Neuronal stem cell (in vitro differentiated cells): ENCODE measurements around the gene MYO3B.

Experiments used
- DNase-seq: peaks from one replicate; pipeline ENCODE4 v3.0.0-alpha.2; 2013; ENCODE audit warnings: low spot score
- H2AFZ ChIP-seq: one replicate; pipeline ENCODE4 v1.6.1; 2013; ENCODE audit warnings: mild to moderate bottlenecking, low read length, inconsistent platforms
- H2AK5ac ChIP-seq: 2 replicates; pipeline ENCODE4 v1.6.1; 2013; ENCODE audit warnings: low read depth, mild to moderate bottlenecking, inconsistent platforms, low read length, moderate library complexity, mixed read lengths
- H2BK120ac ChIP-seq: 2 replicates; pipeline ENCODE4 v1.6.1; 2013; ENCODE audit warnings: low read depth, mild to moderate bottlenecking, inconsistent platforms, low read length, moderate library complexity, mixed read lengths
- H2BK12ac ChIP-seq: one replicate; pipeline ENCODE4 v1.6.1; 2013; ENCODE audit warnings: low read length, inconsistent platforms
- H2BK15ac ChIP-seq: 2 replicates; pipeline ENCODE4 v1.6.1; 2013; ENCODE audit warnings: mild to moderate bottlenecking, low read length, inconsistent platforms, mixed read lengths
- H2BK5ac ChIP-seq: one replicate; pipeline ENCODE4 v1.6.1; 2013; ENCODE audit warnings: inconsistent platforms, mild to moderate bottlenecking, low read length, moderate library complexity
- H3K14ac ChIP-seq: one replicate; pipeline ENCODE4 v1.6.1; 2013; ENCODE audit warnings: low read length, inconsistent platforms
- H3K18ac ChIP-seq: 2 replicates; pipeline ENCODE4 v1.6.1; 2013; ENCODE audit warnings: low read length, inconsistent platforms
- H3K23ac ChIP-seq: 2 replicates; pipeline ENCODE4 v1.6.1; 2013; ENCODE audit warnings: low read depth, mild to moderate bottlenecking, mixed read lengths, low read length, inconsistent platforms; ENCODE audit not compliant: poor library complexity
- H3K27ac ChIP-seq: replicated peaks from 3 replicates; pipeline ENCODE4 v1.5.1; 2013; ENCODE audit warnings: low read length, inconsistent platforms
- H3K27me3 ChIP-seq, 3 experiments: 2 replicates each; pipeline ENCODE4 v1.6.1; 2013; ENCODE audit warnings: low read length in 3 of 3, mild to moderate bottlenecking in 2 of 3, inconsistent platforms in 1 of 3, low read depth in 1 of 3, mixed read lengths in 1 of 3, moderate library complexity in 1 of 3; ENCODE audit not compliant: control insufficient read depth in 3 of 3, insufficient read depth in 3 of 3
- H3K36me3 ChIP-seq, 2 donors: replicated peaks in 1 of 2; 2 replicates each; pipeline ENCODE4 v1.6.1; 2013; ENCODE audit warnings: low read length in 2 of 2; ENCODE audit not compliant: control insufficient read depth in 2 of 2, insufficient read depth in 2 of 2
- H3K4ac ChIP-seq: 2 replicates; pipeline ENCODE4 v1.6.1; 2013; ENCODE audit warnings: inconsistent platforms, mild to moderate bottlenecking, low read length, moderate library complexity
- H3K4me1 ChIP-seq, 2 donors: 1 replicate in 1 of 2; 2 replicates in 1 of 2; pipeline ENCODE4 v1.6.1; 2013; ENCODE audit warnings: low read length in 2 of 2, low read depth in 1 of 2; ENCODE audit not compliant: control insufficient read depth in 2 of 2, insufficient read depth in 1 of 2
- H3K4me2 ChIP-seq: one replicate; pipeline ENCODE4 v1.6.1; 2013; ENCODE audit warnings: mild to moderate bottlenecking, low read length, inconsistent platforms; ENCODE audit not compliant: insufficient read depth, poor library complexity, severe bottlenecking
- H3K4me3 ChIP-seq, 2 donors: 2 replicates each; pipeline ENCODE4 v1.5.1; 2013; ENCODE audit warnings: low read length in 2 of 2, mild to moderate bottlenecking in 2 of 2, inconsistent platforms in 1 of 2, moderate library complexity in 1 of 2
- H3K79me1 ChIP-seq: one replicate; pipeline ENCODE4 v1.6.1; 2013; ENCODE audit warnings: low read depth, mild to moderate bottlenecking, inconsistent platforms, low read length, moderate library complexity
- H3K9ac ChIP-seq: one replicate; pipeline ENCODE4 v1.6.1; 2013; ENCODE audit warnings: mild to moderate bottlenecking, low read depth, low read length, inconsistent platforms; ENCODE audit not compliant: poor library complexity
- H3K9me3 ChIP-seq, 2 donors: replicated peaks in 1 of 2; 2 replicates each; pipeline versions ENCODE3 to v1.6.1; 2013; ENCODE audit warnings: low read length in 2 of 2, mild to moderate bottlenecking in 2 of 2, inconsistent platforms in 1 of 2, low read depth in 1 of 2, mixed read lengths in 1 of 2, moderate library complexity in 1 of 2; ENCODE audit not compliant: control insufficient read depth in 2 of 2, insufficient read depth in 1 of 2
- H4K8ac ChIP-seq: one replicate; pipeline ENCODE4 v1.6.1; 2013; ENCODE audit warnings: low read depth, mild to moderate bottlenecking, inconsistent platforms, low read length, moderate library complexity
- H4K91ac ChIP-seq: one replicate; pipeline ENCODE4 v1.6.1; 2013; ENCODE audit warnings: low read length, low read depth, mild to moderate bottlenecking, inconsistent platforms; ENCODE audit not compliant: poor library complexity
- WGBS, 2 donors: extraction: QIAGEN DNeasy Blood & Tissue Kit; methylation state at CpG; one replicate each; pipeline ENCODE4 v1.1.7; 2013; ENCODE audit warnings: missing lambda C conversion rate in 2 of 2, mixed read lengths in 1 of 2; ENCODE audit not compliant: insufficient read length in 2 of 2, insufficient replicate concordance in 1 of 2; ENCODE audit errors: extremely low coverage in 2 of 2; 5-methylcytosine and 5-hydroxymethylcytosine counted together

Gene MYO3B

GRCh38 chr2:170310876-170311502 lies 133.0 kb downstream of the MYO3B start:
- Histone ChIP-seq H3K27ac (no peak overlapping the region), H2AFZ (no peak overlapping the region), H3K9ac (no peak overlapping the region), H4K8ac (no peak overlapping the region), H3K79me1 (no peaks in the 10 kb centered on the region), H3K9me3 (no peaks in the 10 kb centered on the region), H3K4me2 (no peak overlapping the region), H2BK15ac (no peak overlapping the region), H3K36me3 (no peaks in the 10 kb centered on the region), H2BK12ac (no peak overlapping the region), H2BK5ac (no peak overlapping the region), H2AK5ac (no peak overlapping the region), H2BK120ac (no peak overlapping the region), H3K27me3 (no peaks in the 10 kb centered on the region), H3K4me3 (no peak overlapping the region), H3K4ac (no peak overlapping the region), H3K4me1 (peaks cover 7 to 42% of the 10 kb centered on the region in 2 donors), H3K14ac (no peak overlapping the region), H3K18ac (no peak overlapping the region), H4K91ac (no peak overlapping the region), H3K23ac (no peak overlapping the region)
- no peak for DNase-seq
- no CpG with 5 or more reads among the region's 5 CpGs for WGBS, 2 donors

GRCh38 chr2:170313347-170313991 lies 135.5 kb downstream of the MYO3B start:
- Histone ChIP-seq H2BK12ac (no peak overlapping the region), H2AK5ac (no peak overlapping the region), H3K27me3 (no peaks in the 10 kb centered on the region), H3K4ac (no peak overlapping the region), H3K18ac (no peak overlapping the region), H3K27ac (peak overlapping the region; percentile 47), H4K8ac (no peak overlapping the region), H3K9ac (no peak overlapping the region), H3K9me3 (peaks cover 0 to 4% of the 10 kb centered on the region in 2 donors), H2BK15ac (no peak overlapping the region), H3K23ac (peak overlapping the region; percentile 39), H3K4me1 (peaks cover 7 to 35% of the 10 kb centered on the region in 2 donors), H2BK5ac (no peak overlapping the region), H2AFZ (peak overlapping the region; percentile 71), H3K14ac (no peak overlapping the region), H4K91ac (no peak overlapping the region), H2BK120ac (no peak overlapping the region), H3K4me3 (peak overlapping the region in 1 of 2 donors; percentile 4), H3K79me1 (no peaks in the 10 kb centered on the region), H3K4me2 (no peak overlapping the region), H3K36me3 (no peaks in the 10 kb centered on the region)
- DNase-seq: no peak
- no CpG with 5 or more reads among the region's 3 CpGs for WGBS, 2 donors

GRCh38 chr2:170313992-170314348 lies 136.0 kb downstream of the MYO3B start:
- Histone ChIP-seq H3K9ac (no peak overlapping the region), H3K79me1 (no peaks in the 10 kb centered on the region), H3K36me3 (no peaks in the 10 kb centered on the region), H3K27me3 (no peaks in the 10 kb centered on the region), H3K4me3 (peak overlapping the region in 1 of 2 donors; percentile 4), H4K8ac (no peak overlapping the region), H2BK12ac (no peak overlapping the region), H3K9me3 (peaks cover 0 to 7% of the 10 kb centered on the region in 2 donors), H2BK5ac (no peak overlapping the region), H3K4ac (no peak overlapping the region), H3K27ac (peak overlapping the region; percentile 47), H3K4me1 (peaks cover 7 to 35% of the 10 kb centered on the region in 2 donors), H2AFZ (peak overlapping the region; percentile 71), H2BK120ac (no peak overlapping the region), H4K91ac (no peak overlapping the region), H2BK15ac (no peak overlapping the region), H3K23ac (no peak overlapping the region), H3K4me2 (no peak overlapping the region), H2AK5ac (no peak overlapping the region), H3K18ac (no peak overlapping the region), H3K14ac (no peak overlapping the region)
- WGBS, 2 donors: no CpG with 5 or more reads among the region's 3 CpGs
- DNase-seq: no peak

GRCh38 chr2:170314744-170315447 lies 136.9 kb downstream of the MYO3B start:
- peaks cover 0 to 9% of the 10 kb centered on the region in 2 donors for H3K9me3 ChIP-seq
- no peak overlapping the region for H3K4me2 ChIP-seq
- DNase-seq: no peak
- H3K14ac ChIP-seq: no peak overlapping the region
- no peaks in the 10 kb centered on the region for H3K36me3 ChIP-seq
- H2BK12ac ChIP-seq: no peak overlapping the region
- H3K27me3 ChIP-seq: no peaks in the 10 kb centered on the region
- no peak overlapping the region for H4K91ac ChIP-seq
- no peak overlapping the region for H2AFZ ChIP-seq
- H3K79me1 ChIP-seq: no peaks in the 10 kb centered on the region
- H3K27ac ChIP-seq: no peak overlapping the region
- H2BK5ac ChIP-seq: no peak overlapping the region
- no peak overlapping the region for H2BK15ac ChIP-seq
- no peak overlapping the region for H2AK5ac ChIP-seq
- no peak overlapping the region for H2BK120ac ChIP-seq
- no peak overlapping the region for H3K18ac ChIP-seq
- H3K23ac ChIP-seq: no peak overlapping the region
- H3K9ac ChIP-seq: no peak overlapping the region
- no CpG with 5 or more reads among the region's 7 CpGs for WGBS, 2 donors
- H4K8ac ChIP-seq: no peak overlapping the region
- no peak overlapping the region for H3K4ac ChIP-seq
- H3K4me1 ChIP-seq: peaks cover 7 to 35% of the 10 kb centered on the region in 2 donors
- H3K4me3 ChIP-seq: no peak overlapping the region
